CD4-positive, alpha-beta T cell treated with Interleukin-4 for 1 hour (primary cell): ENCODE results near the gene CPA1.

Experiments used
- DNase-seq, 2 donors: peaks; one replicate each; pipeline ENCODE4 v3.0.0-alpha.2; 2020 to 2022

The CPA1 gene

GRCh38 chr7:130379921-130380860 lies at the start of gene CPA1:
CPA1 (plus strand) TSS chr7:130380494; CDS start chr7:130380521, 27 bp downstream.
- DNase-seq, result no peak

DNA sequence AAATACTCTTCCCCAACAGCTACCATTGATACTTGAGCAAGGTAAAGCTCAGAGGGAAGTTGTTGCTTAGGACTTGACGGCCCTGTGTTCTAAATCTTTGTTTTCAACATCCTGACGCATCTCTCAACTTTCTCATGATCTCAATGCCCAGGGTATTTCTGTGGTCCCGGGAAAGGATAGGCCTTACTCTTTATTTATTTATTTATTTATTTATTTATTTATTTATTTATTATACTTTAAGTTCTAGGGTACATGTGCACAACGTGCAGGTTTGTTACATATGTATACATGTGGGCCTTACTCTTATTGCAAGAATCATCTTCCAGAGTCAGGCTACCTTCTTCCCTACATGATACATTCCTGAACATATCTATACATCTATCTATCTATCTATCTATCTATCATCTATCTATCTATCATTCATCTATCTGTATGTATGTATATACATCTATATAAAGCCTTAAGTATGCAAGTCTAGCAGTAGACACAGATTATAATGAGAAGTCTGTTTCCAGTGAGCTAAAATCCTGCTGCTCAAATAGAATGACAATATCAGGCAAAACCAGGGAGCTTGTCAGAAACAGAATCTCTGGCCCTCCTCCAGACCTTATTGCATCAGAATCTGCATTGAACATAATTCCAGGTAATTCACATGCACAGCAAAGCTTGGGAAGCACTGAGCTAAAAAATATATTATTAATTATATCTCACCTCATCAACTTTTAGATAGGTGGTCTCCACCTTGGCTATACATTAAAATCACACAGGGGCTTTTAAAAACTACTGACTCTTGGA lies 47.8 kb upstream of the CPA1 start:
- DNase-seq, result no peak

- DNase-seq, result no peak
Measured at GRCh38 chr7:130333832-130334231, 46.5 kb upstream of the CPA1 start.

DNA sequence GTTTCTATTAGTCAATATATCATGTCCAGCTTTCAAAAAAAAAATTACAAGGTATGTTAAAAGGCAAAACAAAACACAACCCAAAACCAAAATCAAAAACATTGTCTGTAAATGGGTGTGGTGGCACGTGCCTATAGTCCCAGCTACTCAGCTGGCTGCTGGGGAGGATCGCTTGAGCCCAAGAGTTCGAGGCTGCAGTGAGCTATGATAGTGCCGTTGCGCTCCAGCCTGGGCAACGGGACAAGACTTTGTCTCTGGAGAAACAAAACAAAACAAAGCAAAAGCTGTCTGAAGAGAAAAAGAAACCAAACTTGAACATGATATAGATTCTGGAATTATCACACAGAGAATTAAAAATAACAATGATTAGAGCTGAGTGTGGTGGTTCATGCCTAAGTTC lies 46.0 kb upstream of the CPA1 start:
- DNase-seq, result no peak

- DNase-seq, result no peak
Measured at GRCh38 chr7:130337410-130337971, 42.8 kb upstream of the CPA1 start.

- DNase-seq, result no peak
Measured at GRCh38 chr7:130338233-130338632, 42.1 kb upstream of the CPA1 start.

GRCh38 chr7:130341882-130342281 lies 38.4 kb upstream of the CPA1 start:
- DNase-seq, result no peak

- DNase-seq, result no peak
Measured at GRCh38 chr7:130342701-130343380, 37.5 kb upstream of the CPA1 start.

DNA sequence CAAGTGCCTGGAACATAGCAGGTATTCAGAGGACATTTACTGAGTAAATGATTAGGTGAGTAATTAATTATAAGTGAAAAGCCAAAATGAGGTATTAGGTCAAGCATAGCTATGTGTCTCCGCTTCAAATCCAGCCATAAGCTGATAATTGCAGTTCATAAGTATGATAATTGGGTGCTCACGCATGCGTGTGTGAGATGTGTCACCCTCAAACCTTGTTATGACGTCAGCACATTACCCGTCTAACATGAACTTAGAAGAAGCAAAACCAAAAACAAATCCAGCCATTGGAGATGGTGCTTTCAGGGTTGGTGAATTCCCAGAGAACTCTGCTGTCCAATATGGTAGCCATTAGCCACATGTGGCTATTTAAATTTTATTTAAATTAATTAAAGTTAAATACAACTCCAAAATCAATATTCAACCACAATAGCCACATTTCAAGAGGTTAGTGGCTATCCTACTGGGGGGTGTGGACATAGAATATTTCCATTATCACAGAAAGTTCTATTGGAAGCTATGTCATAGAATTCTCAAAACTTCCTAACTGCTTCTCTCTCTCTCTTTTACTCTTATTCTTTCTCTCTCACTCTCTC lies 35.9 kb upstream of the CPA1 start, which contains the start of gene CPA5:
CPA5 (plus strand) TSS at position 546 of the 596 bp plus-strand sequence. CDS start 1,670 bp downstream, outside the sequence.
- no peak for DNase-seq

GRCh38 chr7:130345136-130345535 lies 35.2 kb upstream of the CPA1 start:
- DNase-seq, result no peak

DNA sequence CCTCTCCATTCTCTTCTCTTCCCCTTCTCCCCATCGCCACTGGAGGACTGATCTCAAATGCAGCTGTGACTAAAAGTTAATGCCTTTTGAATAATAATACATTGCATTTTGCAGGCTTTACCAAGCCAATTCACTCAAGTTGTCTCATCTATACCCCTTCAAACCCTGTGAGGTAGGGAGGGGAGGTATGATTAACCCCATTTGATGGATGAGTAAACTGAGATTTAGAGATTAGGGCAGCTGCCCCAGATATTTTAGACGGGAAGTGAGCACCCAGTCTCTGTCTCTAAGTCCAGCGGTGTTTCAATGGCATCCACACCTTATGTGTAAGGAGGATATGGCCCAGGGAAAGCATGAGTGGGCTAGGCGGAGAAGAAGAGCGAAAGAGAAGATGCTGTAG lies 34.6 kb upstream of the CPA1 start:
- no peak for DNase-seq

- DNase-seq, result no peak
Measured at GRCh38 chr7:130346177-130346905, 34.0 kb upstream of the CPA1 start.

DNA sequence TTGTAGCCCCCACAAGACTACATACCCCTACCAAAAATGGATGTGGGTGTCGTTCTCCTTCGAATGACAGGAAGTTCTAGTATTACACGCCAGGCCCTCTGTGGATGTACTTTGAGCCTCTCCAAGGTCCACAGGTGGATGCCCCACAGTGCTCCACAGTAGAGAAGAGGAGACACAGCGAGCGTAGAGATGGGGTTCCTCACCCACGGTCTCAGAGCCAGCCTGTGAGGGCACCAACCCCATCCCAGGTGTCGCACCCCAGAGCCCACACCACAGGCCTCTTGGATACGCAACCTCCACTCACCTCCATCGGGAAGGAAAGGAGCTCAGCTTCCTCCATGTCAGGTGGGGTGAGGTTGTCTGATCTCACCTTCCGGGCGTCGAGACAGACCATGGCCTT lies 33.4 kb upstream of the CPA1 start:
- no peak for DNase-seq

DNA sequence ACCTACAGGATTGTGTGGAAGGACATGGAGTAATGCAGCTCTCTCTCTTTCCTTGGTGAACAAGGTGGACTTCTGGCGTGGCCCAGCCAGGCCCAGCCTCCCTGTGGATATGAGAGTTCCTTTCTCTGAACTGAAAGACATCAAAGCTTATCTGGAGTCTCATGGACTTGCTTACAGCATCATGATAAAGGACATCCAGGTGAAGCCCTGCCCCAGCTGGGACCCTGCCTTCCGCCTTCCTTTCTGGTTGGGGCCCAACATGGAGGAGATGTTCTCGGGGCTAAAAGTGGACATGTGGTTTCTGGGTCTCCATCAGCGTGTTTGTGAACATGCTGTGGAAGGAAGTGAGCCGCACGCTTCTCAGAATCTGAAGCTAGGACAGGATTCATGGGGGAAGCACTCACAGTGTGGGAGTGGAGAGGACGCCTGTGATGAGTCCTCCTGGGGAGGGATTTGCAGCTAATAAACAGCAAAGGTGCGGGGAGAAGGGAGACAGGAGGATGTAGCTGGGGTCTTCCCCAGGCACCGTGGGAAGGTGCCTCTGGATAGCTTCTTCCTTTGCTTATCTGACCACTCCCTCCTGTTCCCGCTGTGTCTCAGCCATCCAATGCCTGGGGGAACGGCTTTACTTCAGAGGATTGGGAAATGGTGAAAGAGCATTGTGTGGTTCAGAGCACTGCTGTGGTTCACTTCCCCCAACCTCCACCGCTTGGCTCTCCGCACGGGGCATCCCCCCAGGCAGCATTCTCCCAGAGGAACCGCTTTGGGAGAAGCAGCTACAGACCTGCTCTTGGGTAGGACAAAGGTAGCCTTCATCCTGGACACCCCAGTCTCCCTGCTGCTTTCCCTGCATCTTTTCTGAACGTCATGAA lies 30.1 kb upstream of the CPA1 start:
- no peak for DNase-seq

GRCh38 chr7:130350945-130351790 lies 29.1 kb upstream of the CPA1 start:
- DNase-seq, result no peak

DNA sequence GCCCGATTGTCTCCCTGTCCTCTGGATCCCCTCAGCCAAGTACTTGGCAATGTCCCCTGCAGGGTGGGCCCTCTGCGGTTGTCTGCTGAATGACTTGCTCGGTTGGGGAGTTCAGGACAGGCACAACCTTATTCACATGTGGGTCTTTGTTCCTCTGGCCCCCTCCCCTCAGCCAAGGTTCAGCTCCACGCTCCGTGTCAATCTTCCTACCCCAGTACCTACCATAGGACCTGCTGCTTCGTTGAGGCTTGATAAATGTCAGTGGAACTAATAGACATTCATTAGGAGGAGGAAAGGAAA lies 28.6 kb upstream of the CPA1 start:
- no peak for DNase-seq

GRCh38 chr7:130352194-130353074 lies 27.9 kb upstream of the CPA1 start:
- DNase-seq, result no peak

GRCh38 chr7:130353196-130353595 lies 27.1 kb upstream of the CPA1 start:
- DNase-seq, result no peak
